A549 treated with DMSO at 1 μM for 4 hours (cell line): ENCODE data around the gene PRSS3. TPM values are rescaled to one million over a fixed set of nuclear protein-coding genes. Genes with fewer than 3 reads are reported as not detected.

ENCODE experiments used
- total RNA-seq: library from RNA; stranded (reverse); fragments of 200-300 nt; extraction: Qiagen RNA extraction; gene quantifications from 5 replicates; pipeline ENCODE4 v1.2.3, GENCODE V29; 2022; ENCODE audit warnings: low read depth

PRSS3 gene
- total RNA-seq: 13.2 to 17.6 TPM (median 14.0 TPM) in 5 replicates

GRCh38 chr9:33795281-33795680, at the start of gene PRSS3:
Gene PRSS3 (plus strand): TSS chr9:33795561. CDS start chr9:33795574, 13 bp downstream.

GRCh38 chr9:33816327-33817252, 21.2 kb downstream of the PRSS3 start, which contains the start of gene UBE2R2:
Gene UBE2R2 (plus strand): TSS chr9:33817160. CDS start chr9:33817758, 598 bp downstream.

Other genes starting within 250 kb of the PRSS3 start
- gene UBE2R2, start 21.6 kb downstream of the PRSS3 start, total RNA-seq: 42.4 to 49.8 TPM (median 48.1 TPM) in 5 replicates